SHP77 (cell line): ENCODE results near the gene TCF3.
"Not testable (repeated sequence)": the region's sequence is repeated elsewhere in the genome, so short reads cannot be mapped to it uniquely, and the experiment has no call there.

Experiments used
- DNase-seq, 2 experiments: peaks; one replicate each; lab custom pipeline; 2025; lab: John Stamatoyannopoulos, UW

TCF3 gene

DNA sequence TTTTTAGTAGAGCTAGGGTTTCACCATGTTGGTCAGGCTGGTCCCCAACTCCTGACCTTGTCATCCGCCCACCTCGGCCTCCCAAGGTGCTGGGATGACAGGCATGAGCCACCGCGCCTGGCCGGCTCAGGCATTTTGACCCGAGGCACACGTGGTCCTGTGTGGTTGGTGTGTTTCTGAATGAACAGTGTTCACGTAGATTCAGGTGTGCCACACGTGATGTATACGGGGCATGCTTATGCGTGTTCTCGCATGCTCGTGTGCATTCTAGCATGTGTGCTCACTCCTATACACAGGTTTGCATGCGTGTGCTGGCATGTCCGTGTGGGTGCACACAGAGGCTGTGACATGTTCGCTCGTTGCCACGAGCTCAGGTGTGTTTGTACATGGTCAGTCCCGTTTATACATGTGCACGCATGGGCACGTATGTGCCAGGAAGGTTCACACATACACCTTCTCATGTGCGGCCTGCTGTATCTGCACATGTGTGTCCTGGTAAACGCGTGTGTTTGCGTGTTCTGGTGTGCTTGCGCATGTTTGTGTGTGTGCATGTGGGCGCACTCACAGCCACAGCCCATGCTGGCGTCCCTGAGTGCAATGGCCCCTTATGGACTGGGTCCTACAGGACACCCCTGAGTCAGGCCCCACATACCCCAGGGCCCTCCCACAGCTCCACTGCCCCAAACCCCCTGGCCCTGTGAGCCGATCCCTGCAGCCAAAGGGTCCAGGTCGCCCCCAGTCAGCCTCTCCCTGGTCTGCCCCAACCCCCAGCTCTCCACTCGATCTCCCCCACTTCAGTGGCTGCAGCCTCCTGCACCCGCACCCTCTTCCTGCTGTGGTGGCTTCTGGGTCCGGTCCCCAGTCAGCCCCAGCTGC is 20.6 kb upstream of the TCF3 start:
- no peak for DNase-seq

DNA sequence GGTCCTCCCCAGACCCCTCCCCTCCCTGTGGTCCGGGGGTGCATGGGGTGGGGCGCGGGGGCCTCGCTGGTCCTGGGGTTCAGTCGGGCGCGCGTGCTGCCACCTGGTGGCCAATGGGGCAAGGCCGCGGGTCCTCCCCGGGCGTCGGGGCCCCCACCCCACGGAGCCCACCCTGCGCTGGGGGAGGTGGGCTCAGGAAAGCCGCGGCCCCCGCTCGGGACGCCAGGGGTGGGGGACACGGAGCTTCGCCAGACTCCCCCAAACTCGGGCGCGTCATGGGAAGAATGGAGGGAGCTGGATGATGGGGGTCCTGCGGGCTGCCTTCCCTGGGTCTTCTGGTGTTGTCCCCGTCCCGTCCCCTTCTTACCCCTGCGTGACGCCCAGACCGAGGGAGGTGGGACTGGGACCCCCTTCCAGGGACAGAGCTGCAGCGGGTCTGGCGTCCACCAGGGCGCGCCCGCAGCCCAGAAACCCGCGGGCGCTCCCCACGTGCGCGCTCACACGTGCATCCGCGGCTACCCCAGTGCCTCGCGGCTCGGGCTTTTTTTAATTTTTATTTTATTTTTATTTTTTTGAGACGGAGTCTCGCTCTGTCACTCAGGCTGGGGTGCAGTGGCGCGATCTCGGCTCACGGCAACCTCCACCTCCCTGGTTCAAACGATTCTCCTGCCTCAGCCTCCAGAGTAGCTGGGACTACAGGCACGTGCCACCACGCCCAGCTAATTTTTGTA is 19.8 kb upstream of the TCF3 start:
- DNase-seq, result no peak

DNA sequence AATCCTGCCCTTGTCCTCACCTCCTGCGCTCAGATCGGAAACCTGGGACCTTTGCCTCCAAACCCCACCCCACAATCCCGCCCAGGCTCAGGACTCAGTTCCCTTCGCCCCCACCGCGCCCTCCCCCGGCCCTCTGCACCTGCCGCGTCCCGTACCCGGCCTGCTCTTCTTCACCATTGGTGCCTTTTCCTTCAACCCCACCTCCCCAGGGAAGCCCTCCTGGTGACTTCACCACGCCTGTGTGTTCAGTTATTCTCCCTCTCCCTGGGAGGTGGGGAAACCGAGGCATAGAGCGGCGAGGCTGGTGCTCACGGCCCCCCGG is 19.3 kb upstream of the TCF3 start:
- no peak for DNase-seq

DNA sequence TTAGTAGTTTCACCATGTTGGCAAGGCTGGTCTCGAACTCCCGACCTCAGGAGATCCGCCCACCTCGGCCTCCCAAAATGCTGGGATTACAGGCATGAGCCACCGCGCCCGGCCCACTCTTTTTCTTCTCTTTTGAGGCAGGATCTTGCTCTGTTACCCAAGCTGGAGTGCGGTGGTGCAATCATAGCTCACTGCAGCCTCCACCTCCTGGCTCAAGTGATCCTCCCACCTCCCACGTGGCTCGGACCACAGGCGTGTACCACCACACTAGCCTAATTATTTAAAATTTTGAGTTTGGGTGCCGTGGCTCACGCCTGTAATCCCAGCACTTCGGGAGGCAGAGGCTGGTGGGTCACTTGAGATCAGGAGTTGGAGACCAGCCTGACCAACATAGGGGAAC is 18.3 kb upstream of the TCF3 start:
- DNase-seq, result not testable (repeated sequence)

DNA sequence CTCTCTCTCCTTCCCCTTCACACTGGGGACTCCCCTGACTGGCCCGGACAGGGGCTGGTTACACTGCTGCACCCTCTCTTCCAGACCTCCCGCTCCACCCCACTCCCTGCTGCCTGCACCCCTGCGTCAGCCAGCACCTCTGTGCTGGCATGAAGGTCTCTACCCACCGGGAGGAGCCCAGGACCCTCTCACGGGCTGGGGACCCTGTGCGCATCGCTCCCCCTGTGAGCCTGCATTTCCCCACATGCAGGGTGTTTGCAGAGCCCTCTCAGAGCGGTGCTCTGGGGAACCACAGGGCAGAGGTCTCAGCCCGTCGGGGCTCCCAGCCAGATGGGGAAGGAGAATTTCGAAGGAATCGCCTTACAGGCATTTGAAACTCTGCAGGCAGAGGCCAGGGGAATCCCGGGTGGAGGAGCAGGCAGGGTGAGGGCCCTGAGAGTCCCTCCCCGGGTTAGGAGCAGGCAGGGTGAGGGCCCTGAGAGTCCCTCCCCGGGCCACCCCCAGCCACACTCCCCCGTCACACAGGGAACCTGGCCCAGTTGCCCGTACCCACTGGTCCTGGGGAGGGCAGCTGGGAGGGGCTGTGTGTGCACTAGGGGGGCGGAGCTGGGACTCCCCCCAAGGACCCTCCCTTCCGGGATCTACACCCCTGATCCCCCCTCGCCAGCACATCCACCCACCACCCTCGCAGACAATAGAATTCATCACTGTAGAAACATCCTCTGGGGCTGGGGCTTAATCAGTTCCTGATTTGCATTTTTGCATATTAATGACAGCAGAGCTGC is 16.3 kb upstream of the TCF3 start:
- DNase-seq, result no peak

DNA sequence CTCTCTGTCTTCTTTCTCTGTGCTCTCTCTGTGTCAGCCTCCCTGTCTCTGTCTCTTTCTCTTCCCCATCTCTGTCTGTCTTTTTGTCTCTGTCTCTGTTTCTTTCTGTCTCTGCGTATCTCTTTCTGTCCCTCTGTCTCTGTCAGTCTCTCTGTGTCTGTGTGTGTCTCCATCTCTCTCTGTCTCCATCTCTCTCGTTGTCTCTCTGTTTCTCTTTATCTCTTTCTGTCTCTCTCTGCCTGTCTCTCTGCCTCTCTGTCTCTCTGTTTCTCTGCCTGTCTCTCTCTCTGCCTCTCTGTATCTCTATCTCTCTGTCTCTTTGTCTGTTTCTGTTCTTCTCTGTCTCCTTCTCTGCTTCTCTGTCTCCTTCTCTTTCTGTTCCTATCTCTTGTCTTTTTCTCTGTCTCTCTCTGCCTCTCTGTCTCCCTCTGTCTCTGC is 15.7 kb upstream of the TCF3 start:
- DNase-seq, result no peak

DNA sequence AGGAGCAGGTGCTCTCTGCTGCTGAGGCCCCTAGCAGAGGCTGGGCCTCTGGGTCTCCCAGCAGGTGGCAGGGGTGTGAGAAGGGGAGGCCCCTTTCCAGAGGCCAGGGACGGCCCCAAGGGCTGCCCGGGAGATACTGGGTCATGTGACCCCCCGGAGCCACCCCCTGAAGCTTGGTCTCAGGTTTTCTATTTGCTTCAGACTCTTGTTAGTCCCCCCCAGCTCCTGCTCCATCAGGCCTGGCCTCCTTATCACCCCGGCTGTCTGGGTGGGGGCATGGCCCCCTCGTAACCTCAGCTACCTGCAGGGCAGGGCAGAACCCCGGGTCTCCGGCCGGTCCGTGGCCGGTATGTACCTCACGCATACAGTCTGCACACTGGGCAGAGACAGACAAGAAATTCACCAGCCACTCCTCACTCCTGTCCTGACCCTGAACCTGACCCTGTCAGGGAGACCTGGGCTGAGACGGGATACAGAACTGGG is 13.2 kb upstream of the TCF3 start:
- DNase-seq, result no peak

DNA sequence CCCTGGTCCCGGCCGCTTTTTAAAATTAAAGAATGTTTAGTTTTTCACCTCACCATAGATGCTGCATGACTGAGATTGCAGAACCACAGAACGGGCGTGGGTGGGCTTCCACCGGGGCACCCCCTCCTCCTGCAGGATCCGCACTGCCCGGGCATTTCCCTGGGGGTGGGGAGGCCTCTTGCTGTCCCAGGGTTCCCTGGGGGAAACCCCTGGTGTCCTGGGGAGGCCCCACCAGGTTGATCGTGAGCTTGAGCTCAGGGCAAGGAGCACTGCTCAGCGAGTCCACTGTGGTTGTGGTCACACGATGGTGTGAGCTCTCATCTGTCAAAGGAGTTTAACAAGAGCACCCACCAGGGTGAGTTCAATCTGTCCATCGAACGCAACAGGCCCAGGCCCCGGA is 11.4 kb upstream of the TCF3 start:
- DNase-seq, result no peak

DNA sequence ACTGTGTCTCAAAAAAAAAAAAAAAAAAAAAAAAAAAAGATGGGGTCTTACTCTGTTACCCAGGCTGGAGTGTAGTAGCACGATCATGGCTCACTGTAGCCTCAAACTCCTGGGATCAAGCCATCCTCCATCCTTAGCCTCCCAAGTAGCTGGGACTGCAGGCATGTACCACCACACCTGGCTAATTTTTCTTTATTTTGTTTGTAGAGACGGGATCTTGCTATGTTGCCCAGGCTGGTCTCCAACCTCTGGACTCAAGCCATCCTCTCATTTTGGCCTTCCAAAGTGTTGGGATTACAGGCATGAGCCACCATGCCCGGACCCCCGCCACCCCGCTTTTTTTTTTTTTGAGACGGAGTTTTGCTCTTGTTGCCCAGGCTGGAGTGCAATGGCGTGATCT is 10.8 kb upstream of the TCF3 start:
- not testable (repeated sequence) for DNase-seq

DNA sequence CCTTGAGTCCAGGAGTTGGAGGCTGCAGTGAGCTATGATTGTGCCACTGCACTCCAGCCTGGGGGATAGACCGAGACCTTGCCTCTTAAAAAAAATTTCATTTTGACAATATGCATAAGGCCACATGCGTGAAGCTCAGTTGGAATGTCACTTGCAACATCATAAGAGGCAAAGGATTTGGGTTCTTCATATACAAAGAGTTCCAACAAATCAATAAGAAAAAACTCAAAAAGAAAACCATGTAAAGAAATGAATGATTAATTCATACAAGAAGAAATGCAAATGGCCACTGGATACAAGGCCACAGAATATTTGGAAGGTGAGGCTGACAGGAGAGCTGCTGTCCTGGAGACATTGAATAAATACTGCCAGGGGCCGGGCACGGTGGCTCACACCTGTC is 9.6 kb upstream of the TCF3 start:
- DNase-seq, result no peak

DNA sequence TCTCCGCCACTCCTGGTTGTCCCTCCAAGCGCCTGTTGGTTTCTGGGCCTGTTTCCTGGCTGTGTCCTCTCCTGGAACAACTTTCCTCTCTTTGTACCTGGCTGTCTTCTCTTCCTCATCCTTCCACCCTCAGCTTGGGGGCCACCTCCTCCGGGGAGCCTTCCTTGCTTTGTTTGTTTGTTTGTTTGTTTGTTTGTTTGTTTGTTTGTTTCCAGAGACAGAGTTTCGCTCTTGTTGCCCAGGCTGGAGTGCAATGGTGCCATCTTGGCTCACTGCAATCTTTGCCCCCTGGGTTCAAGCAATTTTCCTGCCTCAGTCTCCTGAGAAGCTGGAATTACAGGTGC is 6.6 kb upstream of the TCF3 start:
- no peak for DNase-seq

DNA sequence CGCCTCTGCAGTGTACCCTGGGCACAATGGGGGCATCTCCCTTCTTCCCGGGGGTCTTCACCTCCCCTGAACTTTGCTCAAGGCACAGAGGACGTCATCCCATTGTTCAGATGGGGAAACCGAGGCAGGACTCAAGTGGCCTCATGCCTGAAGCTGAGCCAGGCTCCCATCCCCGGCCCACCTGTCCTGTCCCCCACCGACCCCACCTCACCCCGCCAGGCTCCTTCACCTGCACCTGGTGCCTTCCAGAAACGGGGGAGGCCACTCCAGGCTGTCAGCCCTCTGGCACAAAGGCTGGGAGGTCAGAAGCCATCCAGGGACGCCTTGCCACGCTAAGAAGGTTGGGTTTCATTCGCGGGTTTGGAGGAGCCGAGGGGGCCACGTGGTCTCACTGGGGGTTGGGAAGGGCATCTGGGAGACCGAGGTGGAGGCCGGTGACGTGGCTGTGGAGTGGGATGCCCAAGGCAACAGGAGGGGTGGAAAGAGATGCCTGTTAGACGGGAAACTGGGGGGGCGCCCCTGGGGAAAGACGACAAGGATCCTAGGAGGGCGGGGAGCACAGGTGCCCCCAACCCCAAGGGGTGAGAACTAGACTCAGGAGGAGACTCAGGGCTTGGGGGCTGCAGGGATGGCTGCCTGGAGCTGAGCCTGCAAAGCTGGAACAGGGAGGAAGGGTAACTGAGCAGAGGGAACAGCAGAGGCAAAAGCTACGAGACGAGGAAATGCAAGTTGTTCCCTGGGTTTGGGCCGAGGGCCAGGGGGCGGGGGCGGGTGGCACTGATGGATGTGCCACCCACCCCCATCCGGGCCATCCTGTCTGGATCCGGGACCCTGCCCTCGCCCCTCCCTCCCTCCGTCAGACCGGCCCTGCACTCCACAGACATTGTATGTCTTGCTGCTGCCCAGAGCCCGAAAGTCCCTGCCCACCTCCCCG is 6.0 kb upstream of the TCF3 start:
- no peak for DNase-seq

DNA sequence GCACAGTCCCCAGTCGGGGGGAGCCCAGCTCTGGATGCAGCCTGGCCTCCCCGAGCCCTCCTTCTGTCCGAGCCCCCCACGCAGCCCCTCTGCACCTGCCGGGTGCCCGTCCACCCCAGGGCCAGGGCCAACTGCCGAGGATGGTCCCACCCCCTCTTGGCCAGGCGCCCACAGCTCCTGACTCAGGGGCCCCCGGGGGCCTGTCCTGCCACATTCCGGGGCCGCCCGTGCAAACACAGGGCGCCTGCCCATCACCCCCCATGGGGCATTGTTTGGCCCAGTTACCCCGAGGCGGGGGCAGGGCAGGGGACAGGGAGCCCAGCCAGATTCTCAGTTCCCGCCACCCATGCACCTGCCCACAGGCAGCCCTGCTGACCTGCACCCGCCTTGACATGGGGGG is 5.3 kb upstream of the TCF3 start:
- DNase-seq, result no peak

DNA sequence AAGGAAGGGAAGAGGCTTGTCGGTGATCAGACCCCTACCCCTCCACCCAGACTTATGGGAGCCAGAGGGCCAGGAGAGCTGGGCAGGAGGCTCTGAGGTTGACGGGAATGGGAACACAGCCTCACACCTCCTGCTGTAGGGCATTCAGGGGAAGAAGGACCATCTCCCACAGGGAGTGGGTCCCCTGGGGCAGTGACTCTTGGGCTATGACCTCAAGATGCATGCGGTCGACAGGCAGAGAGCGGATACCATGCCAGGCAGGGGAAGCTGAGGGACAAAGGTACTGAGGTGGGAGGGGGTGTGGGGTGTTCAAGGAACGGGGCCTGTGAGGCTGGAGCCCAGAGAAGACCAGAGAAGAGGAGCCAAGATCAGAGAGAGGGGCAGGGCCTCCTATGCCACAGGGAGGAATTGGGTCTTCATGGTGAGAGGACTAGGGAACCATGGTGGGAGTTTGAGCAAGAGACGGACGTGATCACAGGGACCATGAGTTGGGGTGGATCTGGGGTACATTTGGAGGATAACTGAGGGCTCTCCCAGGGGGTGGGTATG is 4.6 kb upstream of the TCF3 start:
- no peak for DNase-seq

DNA sequence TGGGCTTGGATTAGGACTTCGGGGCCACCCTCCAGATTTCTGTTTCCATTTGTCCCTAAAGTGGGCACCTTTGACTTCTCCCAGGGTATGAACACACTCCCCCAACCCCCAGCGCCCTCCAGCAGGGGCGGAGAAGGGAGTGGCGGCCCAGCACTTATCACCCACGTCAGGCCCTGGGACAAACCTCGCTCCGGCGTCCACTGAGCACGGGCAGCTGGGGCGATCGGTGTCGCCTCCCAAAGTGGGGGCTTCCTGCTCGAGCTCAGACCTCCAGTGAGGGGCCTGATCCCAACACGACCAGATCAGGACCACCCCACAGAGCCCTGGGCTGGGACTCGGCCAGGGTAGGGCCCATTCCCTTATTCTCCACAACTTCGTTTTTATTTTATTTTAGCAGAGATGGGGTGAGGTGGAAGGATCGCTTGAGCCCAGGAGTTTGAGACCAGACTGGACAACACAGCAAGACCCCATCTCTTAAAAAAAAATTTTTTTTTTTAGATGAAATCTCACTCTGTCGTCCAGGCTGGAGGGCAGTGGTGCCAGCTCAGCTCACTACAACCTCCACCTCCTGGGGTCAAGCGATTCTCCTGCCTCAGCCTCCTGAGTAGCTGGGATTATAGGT is 3.7 kb upstream of the TCF3 start:
- no peak for DNase-seq

DNA sequence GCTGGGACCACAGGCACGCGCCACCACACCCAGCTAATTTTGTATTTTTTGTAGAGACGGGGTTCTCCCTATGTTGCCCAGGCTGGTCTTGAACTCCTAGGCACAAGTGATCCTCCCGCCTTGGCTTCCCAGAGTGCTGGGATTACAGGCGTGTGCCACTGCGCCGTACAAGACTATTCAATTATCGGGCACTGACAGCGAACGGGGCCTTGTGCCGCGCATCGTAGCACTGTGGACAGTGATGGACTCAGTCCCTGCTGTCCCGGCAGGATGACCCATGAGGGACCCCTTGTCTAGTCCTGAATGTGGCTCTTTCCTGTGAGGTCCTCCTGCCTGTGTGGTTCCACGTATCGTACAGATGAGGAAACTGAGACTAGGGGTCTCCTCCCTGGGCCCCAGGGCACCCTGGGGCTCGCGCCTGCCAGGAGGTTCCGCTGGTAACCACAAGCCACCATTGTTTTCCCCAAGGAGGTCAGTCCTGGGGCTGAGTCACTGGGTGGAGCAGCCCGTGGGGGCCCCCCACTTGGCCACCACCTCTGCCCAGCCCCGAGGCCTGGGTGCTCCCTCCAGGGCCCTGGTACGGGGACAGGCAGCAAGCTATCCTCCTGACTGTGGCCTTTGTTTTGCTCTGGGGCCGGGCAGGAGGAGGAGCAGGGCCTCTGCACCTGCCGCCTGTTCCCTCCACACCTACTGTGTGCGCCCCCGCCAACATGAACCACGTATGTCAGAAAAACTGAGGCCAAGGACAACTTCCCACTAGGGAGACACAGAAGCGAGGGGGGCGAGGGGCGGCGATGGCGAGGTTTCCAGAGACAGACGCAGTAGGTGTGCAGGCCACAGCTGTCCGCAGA is 2.9 kb upstream of the TCF3 start:
- no peak for DNase-seq

DNA sequence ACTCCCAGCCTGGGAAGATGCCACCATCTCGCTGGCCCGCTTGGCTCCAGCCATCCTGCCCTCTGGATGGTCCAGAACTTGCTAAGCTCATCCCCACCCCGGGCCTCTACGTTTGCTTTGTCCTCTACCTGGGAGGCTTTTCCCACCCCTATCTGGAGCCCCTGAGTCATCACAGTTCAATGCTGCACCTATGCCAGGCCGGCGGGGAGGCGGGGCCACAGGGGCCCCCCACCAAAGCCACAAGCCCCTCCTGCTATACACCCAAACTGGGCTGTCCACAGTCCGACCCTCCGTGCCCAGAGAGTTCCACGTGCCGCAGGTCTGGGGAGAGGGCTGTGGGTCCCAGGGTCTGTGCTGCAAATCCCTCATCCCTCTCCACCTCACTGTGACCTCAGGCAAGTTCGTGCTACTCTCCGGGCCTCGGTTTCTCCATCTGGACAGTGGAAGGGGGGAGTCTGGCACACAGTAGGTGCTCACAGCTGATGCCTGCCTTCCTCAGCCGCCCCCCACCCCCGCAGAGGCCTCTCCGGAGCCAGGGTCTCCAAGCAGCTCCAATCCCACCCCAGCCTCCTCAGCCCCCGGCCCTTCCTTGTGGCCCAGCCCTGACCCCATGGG is 1.9 kb upstream of the TCF3 start:
- DNase-seq, result no peak

DNA sequence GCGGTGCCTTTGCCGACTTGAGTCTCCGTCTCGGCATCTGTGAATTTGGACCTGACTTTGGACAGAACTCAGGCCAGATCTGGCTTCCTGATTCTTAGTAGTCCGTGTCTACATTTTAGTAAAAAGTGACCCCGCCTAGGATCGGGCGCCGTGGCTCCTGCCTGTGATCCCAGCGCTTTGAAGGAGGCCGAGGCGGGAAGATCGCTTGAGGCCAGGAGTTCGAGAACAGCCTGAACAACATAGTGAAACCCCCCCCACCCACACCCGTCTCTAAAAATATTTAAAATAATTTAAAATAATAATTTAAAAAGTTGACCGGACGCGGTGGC is 849 bp upstream of the TCF3 start:
- no peak for DNase-seq

DNA sequence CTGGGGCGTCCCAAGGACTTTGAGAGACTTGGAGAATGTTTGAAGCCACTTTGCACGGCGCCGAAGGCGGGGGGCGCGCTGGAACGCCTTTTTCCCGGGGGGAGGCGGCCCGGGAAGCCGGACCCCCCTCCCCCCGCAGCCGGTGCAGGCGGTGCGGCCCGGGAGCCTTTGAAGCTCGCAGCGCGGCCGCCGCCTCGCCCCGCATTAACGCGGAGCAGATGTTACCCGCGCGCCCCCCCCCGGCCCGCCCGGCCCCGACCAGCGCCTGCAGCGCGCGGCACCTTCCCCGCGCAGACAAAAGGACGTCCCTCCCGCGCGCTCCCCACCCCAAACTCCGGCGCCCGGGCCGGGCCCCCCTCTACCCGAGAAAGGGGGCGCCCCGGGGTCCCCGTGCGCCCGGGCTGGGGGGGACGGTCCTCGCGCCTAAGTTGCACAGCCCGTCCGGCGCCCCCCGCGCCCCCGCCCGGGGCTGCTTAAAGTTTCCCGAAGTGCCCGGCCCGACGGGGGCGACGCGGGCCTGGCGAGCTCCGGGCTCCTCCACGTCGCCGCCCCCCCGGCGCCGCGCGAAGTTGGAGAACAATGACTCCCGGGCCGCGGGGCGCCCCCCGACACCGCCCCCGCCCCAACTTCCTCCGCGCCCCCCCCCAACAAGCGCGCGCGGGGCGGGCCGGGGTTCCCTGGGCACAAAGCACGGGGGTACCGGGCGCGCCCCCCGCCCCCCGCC is 685 bp downstream of the TCF3 start:
- DNase-seq, result no peak
